ENCODE data around the gene MPP3. TPM values are rescaled to one million over a fixed set of nuclear protein-coding genes. Genes with fewer than 3 reads are reported as not detected.

The MPP3 gene
- total RNA-seq, 4 donors from 2014 or later = 19.2 to 31.5 (median 22.1) TPM

- H3K27ac ChIP-seq = no peak overlapping the region
- peaks cover 0 to 2% (median 0%) of the 10 kb centered on the region in 4 donors for H3K4me1 ChIP-seq
- no peaks in the 10 kb centered on the region for H3K36me3 ChIP-seq
- no peak overlapping the region for H3K4me3 ChIP-seq
- WGBS, 2 donors = 81 to 83% methylated on average over 5 of the region's 5 CpGs
- DNase-seq (ENCODE audit: low spot score in 2 of 2) = no peak
- TF ChIP-seq EP300 (IDR thresholded peaks at IDR 0.05) (no peak), POLR2A (IDR thresholded peaks at IDR 0.05) (no peak)
- TF ChIP-seq, protein P1, sequence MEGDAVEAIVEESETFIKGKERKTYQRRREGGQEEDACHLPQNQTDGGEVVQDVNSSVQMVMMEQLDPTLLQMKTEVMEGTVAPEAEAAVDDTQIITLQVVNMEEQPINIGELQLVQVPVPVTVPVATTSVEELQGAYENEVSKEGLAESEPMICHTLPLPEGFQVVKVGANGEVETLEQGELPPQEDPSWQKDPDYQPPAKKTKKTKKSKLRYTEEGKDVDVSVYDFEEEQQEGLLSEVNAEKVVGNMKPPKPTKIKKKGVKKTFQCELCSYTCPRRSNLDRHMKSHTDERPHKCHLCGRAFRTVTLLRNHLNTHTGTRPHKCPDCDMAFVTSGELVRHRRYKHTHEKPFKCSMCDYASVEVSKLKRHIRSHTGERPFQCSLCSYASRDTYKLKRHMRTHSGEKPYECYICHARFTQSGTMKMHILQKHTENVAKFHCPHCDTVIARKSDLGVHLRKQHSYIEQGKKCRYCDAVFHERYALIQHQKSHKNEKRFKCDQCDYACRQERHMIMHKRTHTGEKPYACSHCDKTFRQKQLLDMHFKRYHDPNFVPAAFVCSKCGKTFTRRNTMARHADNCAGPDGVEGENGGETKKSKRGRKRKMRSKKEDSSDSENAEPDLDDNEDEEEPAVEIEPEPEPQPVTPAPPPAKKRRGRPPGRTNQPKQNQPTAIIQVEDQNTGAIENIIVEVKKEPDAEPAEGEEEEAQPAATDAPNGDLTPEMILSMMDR (IDR thresholded peaks at IDR 0.05) = no peak
- no peaks in the 10 kb centered on the region for H3K9me3 ChIP-seq
- no peaks in the 10 kb centered on the region for H3K27me3 ChIP-seq
Measured at GRCh38 chr17:43788540-43788939, 44.4 kb downstream of the MPP3 start.

GRCh38 chr17:43787728-43788127, 45.2 kb downstream of the MPP3 start:
- no peak overlapping the region for H3K27ac ChIP-seq
- DNase-seq (ENCODE audit: low spot score in 2 of 2) = no peak
- no peaks in the 10 kb centered on the region for H3K9me3 ChIP-seq
- TF ChIP-seq POLR2A (IDR thresholded peaks at IDR 0.05) (no peak), EP300 (IDR thresholded peaks at IDR 0.05) (no peak)
- TF ChIP-seq, protein P1 (IDR thresholded peaks at IDR 0.05) = no peak
- H3K4me1 ChIP-seq = peaks cover 0 to 2% (median 0%) of the 10 kb centered on the region in 4 donors
- no peak overlapping the region for H3K4me3 ChIP-seq
- no peaks in the 10 kb centered on the region for H3K36me3 ChIP-seq
- WGBS, 2 donors = 67 to 70% methylated on average over 2 of the region's 2 CpGs
- no peaks in the 10 kb centered on the region for H3K27me3 ChIP-seq

- TF ChIP-seq, protein P1 (IDR thresholded peaks at IDR 0.05) = peak in 1 of 5 experiments; percentile 35
- TF ChIP-seq EP300 (IDR thresholded peaks at IDR 0.05) = no peak
- no peaks in the 10 kb centered on the region for H3K9me3 ChIP-seq
- H3K4me1 ChIP-seq = peaks cover 0 to 5% (median under 1%) of the 10 kb centered on the region in 4 donors
- H3K36me3 ChIP-seq = no peaks in the 10 kb centered on the region
- 33 to 36% methylated on average over 5 of the region's 5 CpGs for WGBS, 2 donors
- peak overlapping the region in 2 of 4 donors; percentile 38 to 74 for H3K27ac ChIP-seq
- no peak overlapping the region for H3K4me3 ChIP-seq
- no peaks in the 10 kb centered on the region for H3K27me3 ChIP-seq
- no peak for DNase-seq (ENCODE audit: low spot score in 2 of 2)
Measured at GRCh38 chr17:43784628-43785101, 48.3 kb downstream of the MPP3 start.

GRCh38 chr17:43784068-43784467, 48.9 kb downstream of the MPP3 start:
- no peak for DNase-seq (ENCODE audit: low spot score in 2 of 2)
- Histone ChIP-seq H3K9me3 (no peaks in the 10 kb centered on the region), H3K27ac (peak overlapping the region in 2 of 4 donors; percentile 38 to 74), H3K4me3 (no peak overlapping the region), H3K27me3 (no peaks in the 10 kb centered on the region), H3K36me3 (no peaks in the 10 kb centered on the region), H3K4me1 (peaks cover 0 to 11% (median 5%) of the 10 kb centered on the region in 4 donors)
- TF ChIP-seq POLR2A (IDR thresholded peaks at IDR 0.05) = no peak
- TF ChIP-seq, protein P1 (IDR thresholded peaks at IDR 0.05) = no peak
- TF ChIP-seq EP300 (IDR thresholded peaks at IDR 0.05) = no peak
- 56 to 75% methylated on average over 2 of the region's 2 CpGs for WGBS, 2 donors

DNA sequence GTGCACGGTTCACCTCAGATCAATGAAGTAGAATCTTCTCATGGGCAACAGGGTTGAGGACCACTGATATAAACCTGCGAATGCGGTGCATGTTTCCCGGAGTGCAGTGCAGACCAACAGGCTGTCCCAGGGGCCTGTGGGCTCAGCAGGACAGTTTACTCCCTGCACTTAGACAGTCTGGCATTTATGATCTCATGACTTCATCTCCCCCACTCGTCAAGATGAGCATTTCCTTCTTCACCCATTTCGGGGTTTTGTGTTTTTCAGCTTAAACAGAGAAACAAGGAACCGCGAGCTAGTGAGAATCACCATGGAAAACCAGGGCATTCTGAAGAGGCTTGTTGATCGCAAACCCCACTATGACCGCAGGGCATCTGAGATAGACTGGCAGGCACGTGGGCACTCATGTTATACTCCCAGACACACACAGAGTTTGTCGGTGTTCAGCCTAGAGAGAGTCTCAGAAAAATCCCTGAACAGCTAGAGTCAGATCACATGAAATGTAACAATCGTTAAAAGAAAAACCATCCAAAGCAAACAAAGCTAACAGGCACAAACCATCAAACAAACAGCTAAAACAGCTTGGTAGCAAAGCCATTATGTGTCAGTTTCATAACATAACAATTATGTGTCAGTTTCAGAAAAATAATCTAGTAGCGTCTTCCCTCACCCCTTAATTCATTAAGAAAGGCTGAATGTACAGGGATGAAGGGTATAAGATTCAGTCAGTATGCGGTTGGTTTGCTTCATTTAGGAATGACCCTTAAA, 49.8 kb downstream of the MPP3 start:
- H3K27ac ChIP-seq = no peak overlapping the region
- H3K36me3 ChIP-seq = no peaks in the 10 kb centered on the region
- H3K9me3 ChIP-seq = no peaks in the 10 kb centered on the region
- H3K4me3 ChIP-seq = no peak overlapping the region
- peaks cover 0 to 11% (median 5%) of the 10 kb centered on the region in 4 donors for H3K4me1 ChIP-seq
- DNase-seq (ENCODE audit: low spot score in 2 of 2) = no peak
- TF ChIP-seq POLR2A (IDR thresholded peaks at IDR 0.05) (no peak), EP300 (IDR thresholded peaks at IDR 0.05) (no peak)
- TF ChIP-seq, protein P1 (IDR thresholded peaks at IDR 0.05) = no peak
- 75 to 79% methylated on average over 15 of the region's 15 CpGs for WGBS, 2 donors
- H3K27me3 ChIP-seq = no peaks in the 10 kb centered on the region

All from tibial nerve (tissue), 4 donors.